GM04504 (cell line): Measurements from ENCODE around the gene TMC7.
"Not testable (repeated sequence)": the region's sequence is repeated elsewhere in the genome, so short reads cannot be mapped to it uniquely, and the experiment has no call there.

ENCODE experiments used
- DNase-seq: peaks from one replicate; pipeline ENCODE4 v3.0.0-alpha.2; 2012; ENCODE audit warnings: low read depth

TMC7 gene

GRCh38 chr16:18984435-18985005 lies 786 bp downstream of the TMC7 start:
- no peak for DNase-seq

- not testable (repeated sequence) for DNase-seq
These were observed 1.5 kb downstream of the TMC7 start for GRCh38 chr16:18985256-18985655.

GRCh38 chr16:18991731-18992130 lies 8.0 kb downstream of the TMC7 start:
- not testable (repeated sequence) for DNase-seq

DNA sequence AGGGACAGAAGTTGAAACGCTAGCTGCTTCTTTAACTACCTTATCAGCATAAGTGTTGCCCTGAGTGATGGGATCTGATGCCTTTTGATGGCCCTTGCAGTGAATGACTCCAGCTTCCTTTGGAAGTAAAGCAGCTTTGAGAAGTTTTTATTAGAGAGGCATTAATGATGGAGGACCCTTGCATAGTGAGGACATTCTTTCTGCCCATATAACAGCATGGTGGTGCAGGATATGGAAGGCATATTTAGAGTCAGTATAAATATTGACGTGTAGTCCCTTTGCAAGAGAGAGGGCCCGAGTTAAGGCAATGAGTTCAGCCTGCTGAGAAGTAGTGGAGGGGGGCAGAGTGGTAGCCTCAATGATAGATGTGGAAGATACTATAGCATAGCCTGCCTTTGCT lies 9.8 kb downstream of the TMC7 start:
- DNase-seq: not testable (repeated sequence)

DNA sequence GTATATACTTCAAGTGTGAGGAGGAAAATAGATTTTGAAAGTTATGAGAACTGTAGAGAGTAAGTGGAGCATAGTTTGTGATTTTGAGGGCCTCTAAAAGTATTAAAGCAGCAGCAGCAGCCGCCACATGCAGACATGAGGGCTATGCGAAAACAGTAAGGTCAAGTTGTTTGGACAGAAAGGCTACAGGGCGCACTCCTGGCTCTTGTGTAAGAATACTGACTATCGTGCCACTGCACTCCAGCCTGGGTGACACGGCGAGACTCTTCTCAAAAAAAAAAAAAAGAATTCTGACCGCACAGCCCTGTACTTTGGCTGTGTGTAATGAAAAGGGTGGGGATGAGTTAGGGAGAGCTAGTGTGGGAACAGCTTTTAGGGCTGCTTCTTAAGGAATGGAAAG lies 10.4 kb downstream of the TMC7 start:
- DNase-seq: not testable (repeated sequence)

DNA sequence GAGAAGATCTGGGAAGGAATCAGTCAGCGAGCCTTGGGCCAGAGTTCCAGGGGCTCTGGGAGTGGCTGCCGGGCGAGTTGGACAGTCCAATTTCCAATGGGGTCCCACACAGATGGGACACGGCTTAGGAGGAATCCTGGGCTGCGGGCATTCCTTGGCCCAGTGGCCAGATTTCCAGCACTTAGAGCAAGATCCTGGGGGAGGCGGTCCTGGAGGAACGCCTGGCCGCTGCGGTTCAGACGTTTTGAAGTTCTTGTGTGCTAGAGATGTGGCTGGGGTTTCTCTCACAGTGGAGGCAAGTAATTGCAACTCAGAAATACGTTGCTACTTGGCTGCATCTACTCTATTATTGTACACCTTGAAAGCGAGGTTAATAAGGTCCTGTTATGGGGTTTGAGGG lies 11.7 kb downstream of the TMC7 start:
- DNase-seq: not testable (repeated sequence)

GRCh38 chr16:18996536-18996935 lies 12.8 kb downstream of the TMC7 start:
- DNase-seq: not testable (repeated sequence)

DNA sequence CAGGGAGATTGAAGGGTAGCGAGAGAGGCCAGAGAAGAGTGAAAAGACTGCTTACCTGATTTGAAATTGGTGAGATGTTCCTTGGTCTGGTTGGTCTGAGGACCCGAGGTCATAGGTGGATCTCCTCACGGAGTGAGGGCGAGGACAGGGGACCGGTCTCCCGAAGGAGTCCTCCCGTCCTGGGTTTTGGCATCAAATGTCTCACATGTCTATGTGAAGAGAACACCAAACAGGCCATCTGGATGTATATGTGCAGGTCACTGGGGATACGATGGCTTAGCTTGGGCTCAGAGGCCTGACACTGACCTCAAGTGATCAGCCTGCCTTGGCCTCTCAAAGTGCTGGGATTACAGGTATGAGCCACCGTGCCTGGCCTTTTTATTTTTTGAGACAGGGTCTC lies 13.3 kb downstream of the TMC7 start:
- DNase-seq: not testable (repeated sequence)

GRCh38 chr16:18999045-18999393 lies 15.3 kb downstream of the TMC7 start:
- DNase-seq: no peak

DNA sequence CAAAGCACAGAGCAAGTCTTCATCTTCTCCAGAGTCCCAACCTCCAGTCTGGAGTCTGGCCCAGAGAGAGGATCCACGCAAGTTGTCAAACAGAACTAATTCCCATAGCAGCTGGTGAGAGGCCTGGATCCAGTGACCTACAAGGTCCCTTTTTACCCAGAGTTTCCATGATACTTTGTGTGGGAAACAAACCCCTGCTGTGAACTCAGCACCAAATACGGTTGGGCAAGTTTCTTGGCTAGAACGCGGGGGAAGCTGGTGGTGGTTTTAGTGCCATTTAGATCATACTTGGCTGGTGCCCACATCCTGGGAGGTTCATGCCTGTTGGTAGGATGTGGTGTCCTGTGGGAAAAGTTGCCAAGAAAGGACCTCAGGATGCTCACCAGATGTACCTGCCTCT lies 18.1 kb downstream of the TMC7 start:
- DNase-seq: peak; percentile 68

- DNase-seq: no peak
These were observed 20.2 kb downstream of the TMC7 start for GRCh38 chr16:19003935-19004334.

GRCh38 chr16:19005561-19006445 lies 22.1 kb downstream of the TMC7 start:
- DNase-seq: no peak

DNA sequence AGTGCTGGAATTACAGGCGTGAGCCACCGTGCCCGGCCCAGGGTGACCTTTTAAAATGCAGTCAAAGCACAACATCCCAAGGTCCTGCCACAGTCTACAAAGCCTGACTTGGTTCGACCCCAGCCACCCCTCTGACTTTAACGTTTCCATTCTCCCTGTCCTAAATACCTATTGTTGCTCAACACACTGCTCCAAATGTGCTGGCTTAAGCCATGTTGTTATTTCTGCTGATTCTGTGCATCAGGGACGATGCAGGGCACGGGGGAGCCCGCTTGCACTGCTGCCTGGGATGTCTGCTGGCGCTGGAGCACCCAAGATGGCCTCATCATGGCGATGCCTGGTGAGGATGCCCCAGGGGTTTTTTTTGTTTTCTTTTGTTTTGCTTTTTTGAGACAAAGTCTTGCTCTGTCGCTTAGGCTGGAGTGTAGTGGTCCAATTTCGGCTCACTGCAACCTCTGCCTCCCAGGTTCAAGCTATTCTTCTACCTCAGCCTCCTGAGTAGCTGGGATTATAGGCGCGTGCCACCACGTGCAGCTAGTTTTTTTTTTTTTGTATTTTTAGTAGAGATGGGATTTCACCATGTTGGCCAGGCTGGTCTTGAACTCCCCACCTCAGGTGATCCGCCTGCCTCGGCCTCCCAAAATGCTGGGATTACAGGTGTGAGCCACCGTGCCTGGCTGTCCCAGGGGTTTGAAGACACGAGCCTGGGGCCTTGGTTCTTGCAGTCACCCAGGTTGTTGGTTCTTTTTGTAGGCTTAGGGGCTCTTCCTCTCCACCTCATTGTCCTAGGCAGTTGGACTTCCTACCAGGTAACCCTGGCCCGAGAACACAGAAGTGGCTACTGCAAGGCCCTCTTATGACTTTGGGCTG lies 22.9 kb downstream of the TMC7 start:
- DNase-seq: no peak

- peak; percentile 52 for DNase-seq
These were observed 24.8 kb downstream of the TMC7 start for GRCh38 chr16:19008245-19009169.

- DNase-seq: no peak
These were observed 27.5 kb downstream of the TMC7 start for GRCh38 chr16:19011169-19011731.

DNA sequence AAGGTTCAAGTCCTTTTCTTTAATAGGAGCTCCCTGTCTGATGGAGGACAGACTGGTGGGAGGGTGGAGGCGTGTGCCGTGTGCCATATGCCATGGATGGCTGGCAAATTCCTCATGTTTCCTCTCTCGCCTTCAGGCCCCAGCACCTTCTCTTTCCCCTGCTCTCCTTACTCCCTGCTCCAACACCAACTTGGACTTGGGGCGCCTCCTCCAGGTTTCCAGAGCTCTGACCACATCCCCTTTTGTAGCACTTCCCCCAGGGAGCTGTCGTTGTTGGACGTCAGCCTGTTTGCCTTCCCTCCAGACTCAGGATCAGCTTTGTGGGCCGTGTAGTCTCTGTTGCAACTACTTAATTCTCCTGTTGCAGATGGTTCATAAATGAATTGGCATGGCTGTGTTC lies 30.7 kb downstream of the TMC7 start:
- DNase-seq: no peak

- no peak for DNase-seq
These were observed 33.4 kb downstream of the TMC7 start for GRCh38 chr16:19017179-19017578.

DNA sequence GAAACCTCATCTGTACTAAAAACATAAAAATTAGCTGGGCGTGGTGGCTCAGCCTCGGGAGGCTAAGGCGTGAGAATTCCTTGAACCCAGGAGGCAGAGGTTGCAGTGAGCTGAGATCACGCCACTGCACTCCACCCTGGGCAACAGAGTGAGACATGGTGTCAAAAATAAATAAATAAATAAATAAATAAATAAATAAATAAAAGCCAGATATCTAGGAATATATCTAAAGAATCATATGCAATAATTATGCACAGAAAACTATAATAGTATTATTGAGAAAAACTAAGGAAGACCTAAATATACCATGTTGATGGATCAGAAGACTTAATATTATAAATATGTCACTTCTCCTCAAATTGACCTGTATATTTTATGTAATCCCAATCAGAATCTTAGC lies 37.0 kb downstream of the TMC7 start:
- no peak for DNase-seq

DNA sequence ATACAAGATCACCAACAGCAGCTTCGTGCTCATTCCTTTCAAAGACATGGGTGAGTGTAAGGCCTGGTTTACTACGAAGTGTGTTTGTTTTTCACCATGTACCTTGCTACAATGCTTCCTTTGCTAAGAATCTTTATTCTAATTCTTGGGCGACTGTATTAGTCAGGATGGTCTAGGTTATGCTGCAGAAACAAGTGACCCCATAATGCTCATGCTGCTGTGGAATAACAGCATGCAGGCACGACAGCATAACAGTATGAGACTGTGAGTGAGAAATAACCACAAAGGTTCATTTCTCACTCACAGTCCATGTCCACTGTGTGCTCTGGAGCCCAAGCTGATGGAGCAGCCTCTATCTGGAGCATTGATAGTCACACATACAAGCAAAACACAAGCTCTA lies 38.0 kb downstream of the TMC7 start:
- DNase-seq: no peak

DNA sequence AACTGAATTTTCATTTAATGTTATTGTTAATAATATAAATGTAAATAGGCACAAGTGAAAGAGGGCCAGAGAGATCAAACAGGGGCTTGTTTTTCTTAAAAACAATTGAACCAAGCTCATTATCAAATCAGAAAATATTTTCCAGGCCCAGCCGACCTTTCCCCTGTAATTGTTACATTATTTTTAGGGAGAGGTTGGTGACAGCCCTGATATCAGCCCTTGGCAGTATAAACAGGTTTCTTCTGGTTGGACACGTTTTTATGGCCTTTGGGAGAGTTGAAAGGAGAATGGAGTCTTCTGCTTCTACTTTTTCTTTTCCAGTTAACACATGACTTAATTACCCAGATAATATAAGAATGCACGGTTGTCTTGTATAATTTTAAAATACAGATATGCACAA lies 43.7 kb downstream of the TMC7 start:
- DNase-seq: no peak

DNA sequence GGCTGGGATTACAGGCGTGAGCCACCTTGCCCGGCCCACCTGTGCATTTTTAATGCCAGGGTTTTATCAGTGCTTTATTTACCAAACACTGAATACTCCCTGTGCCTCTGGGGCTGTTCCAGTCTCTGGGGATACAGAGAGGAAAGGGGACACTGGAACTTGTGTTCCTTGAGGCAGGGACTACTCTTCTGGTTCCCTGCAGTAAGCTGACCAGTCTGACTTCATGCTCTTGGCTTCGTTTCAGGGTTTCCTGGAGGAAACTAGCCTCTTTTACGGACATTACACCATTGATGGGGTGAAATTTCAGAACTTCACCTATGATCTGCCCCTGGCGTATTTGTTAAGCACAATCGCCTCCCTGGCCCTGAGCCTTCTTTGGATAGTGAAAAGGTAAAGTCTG lies 46.2 kb downstream of the TMC7 start:
- no peak for DNase-seq
